ENCODE measurements around the gene RANBP3. TPM values are rescaled to one million over a fixed set of nuclear protein-coding genes. Genes with fewer than 3 reads are reported as not detected.

Gene RANBP3
- total and polyA plus RNA-seq, 2 of the 8 experiments (the other 6 are each of a cell fraction or from before 2014, with no cell fraction given), result 95.4 to 122 TPM

GRCh38 chr19:5964816-5965565 is 12.9 kb downstream of the RANBP3 start (continued):
- TF ChIP-seq SIN3A (conservative IDR thresholded peaks at IDR 0.05 in 1 of 2, IDR thresholded peaks at IDR 0.05 in 1 of 2; ENCODE audit: low read depth in 1 of 2, low read length in 2 of 2) (no peak), PHF8 (conservative IDR thresholded peaks at IDR 0.05; ENCODE audit: low read depth, low read length) (no peak), POLR2AphosphoS5 (IDR thresholded peaks at IDR 0.05; ENCODE audit: low read depth, low read length) (no peak)

Measured in H1 (cell line).